Nephron (organoid): ENCODE measurements around the gene PRKACB.

Source experiments
- H3K27ac Mint-ChIP-seq, 3 experiments: 2 replicates each; pipeline ENCODE4 v1.8.0; 2020; ENCODE audit warnings: mixed read lengths in 3 of 3, mild to moderate bottlenecking in 2 of 3, moderate library complexity in 1 of 3
- H3K27me3 Mint-ChIP-seq: 2 replicates; pipeline ENCODE4 v1.8.0; 2021; ENCODE audit warnings: low read depth, mild to moderate bottlenecking, moderate library complexity, mixed read lengths
- H3K36me3 Mint-ChIP-seq: 2 replicates; pipeline ENCODE4 v1.8.0; 2020; ENCODE audit warnings: low read depth, mixed read lengths
- H3K4me1 Mint-ChIP-seq: 2 replicates; pipeline ENCODE4 v1.8.0; 2020; ENCODE audit warnings: mixed read lengths
- H3K4me3 Mint-ChIP-seq, 3 experiments: 2 replicates each; pipeline ENCODE4 v1.8.0; 2020; ENCODE audit warnings: mild to moderate bottlenecking in 3 of 3, mixed read lengths in 3 of 3, moderate library complexity in 2 of 3
- H3K9me3 Mint-ChIP-seq: 2 replicates; pipeline ENCODE4 v1.8.0; 2020; ENCODE audit warnings: mixed read lengths
- CTCF ChIP-seq, 3 experiments: fragments of 200-600 bp; sonication (generic); IDR thresholded peaks; one replicate each; pipeline ENCODE4 v1.5.0; 2021; ENCODE audit warnings: antibody characterized with exemption in 3 of 3; ENCODE audit not compliant: unreplicated experiment in 3 of 3

PRKACB gene

DNA sequence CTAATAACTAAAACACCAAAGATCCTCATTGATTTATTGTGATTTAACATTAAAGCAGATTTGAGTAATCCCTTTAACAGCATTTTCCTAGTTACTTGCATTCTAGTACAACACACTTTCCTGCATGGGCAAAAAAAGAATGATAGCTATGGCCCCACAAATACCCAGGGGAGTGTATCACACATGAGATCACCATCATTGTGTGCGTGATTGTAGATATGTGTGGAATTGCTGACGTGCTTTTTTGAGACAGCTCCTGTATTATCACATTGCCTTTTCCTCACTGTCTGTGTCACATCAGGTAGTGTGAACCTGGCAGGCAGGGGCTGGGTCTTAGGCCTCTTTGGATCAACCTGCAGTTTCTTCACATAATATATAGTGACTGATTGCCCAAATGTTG lies 109.0 kb downstream of the PRKACB start:
- H3K36me3 Mint-ChIP-seq, result peaks cover 3% of the 10 kb centered on the region
- H3K4me3 Mint-ChIP-seq, result no peak overlapping the region
- H3K27ac Mint-ChIP-seq, result no peak overlapping the region
- no peak for TF ChIP-seq CTCF (IDR thresholded peaks at IDR 0.05; ENCODE audit: unreplicated experiment in 3 of 3)
- H3K27me3 Mint-ChIP-seq, result no peaks in the 10 kb centered on the region
- H3K9me3 Mint-ChIP-seq, result peaks cover 8% of the 10 kb centered on the region
- no peaks in the 10 kb centered on the region for H3K4me1 Mint-ChIP-seq

DNA sequence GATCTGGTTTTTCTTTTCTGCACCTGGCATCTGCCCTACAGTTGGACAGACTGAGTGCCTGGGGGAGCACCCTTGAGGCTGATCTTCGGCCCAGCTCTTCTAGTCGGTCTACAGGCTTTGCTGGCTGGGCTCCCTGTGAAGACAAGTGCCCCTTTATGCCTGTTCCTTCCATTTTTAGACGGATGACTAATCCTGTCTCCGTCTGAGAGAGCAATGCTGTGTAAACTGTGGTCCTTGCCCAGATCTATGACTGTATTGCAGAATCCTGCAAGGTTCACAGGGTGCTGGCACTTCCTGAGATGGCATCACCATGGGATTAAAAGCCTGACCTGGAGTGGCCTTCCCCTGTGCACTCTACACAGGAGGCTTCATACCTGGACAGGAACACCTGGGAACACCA lies 109.8 kb downstream of the PRKACB start:
- H3K9me3 Mint-ChIP-seq, result peaks cover 8% of the 10 kb centered on the region
- no peaks in the 10 kb centered on the region for H3K4me1 Mint-ChIP-seq
- H3K27me3 Mint-ChIP-seq, result no peaks in the 10 kb centered on the region
- no peak overlapping the region for H3K27ac Mint-ChIP-seq
- TF ChIP-seq CTCF (IDR thresholded peaks at IDR 0.05; ENCODE audit: unreplicated experiment in 3 of 3), result no peak
- peaks cover 3% of the 10 kb centered on the region for H3K36me3 Mint-ChIP-seq
- no peak overlapping the region for H3K4me3 Mint-ChIP-seq

- H3K4me3 Mint-ChIP-seq, result no peak overlapping the region
- no peak overlapping the region for H3K27ac Mint-ChIP-seq
- no peaks in the 10 kb centered on the region for H3K27me3 Mint-ChIP-seq
- no peaks in the 10 kb centered on the region for H3K4me1 Mint-ChIP-seq
- H3K36me3 Mint-ChIP-seq, result peaks cover 3% of the 10 kb centered on the region
- H3K9me3 Mint-ChIP-seq, result peaks cover 8% of the 10 kb centered on the region
- no peak for TF ChIP-seq CTCF (IDR thresholded peaks at IDR 0.05; ENCODE audit: unreplicated experiment in 3 of 3)
These were observed 110.7 kb downstream of the PRKACB start for GRCh38 chr1:84254703-84255238.

DNA sequence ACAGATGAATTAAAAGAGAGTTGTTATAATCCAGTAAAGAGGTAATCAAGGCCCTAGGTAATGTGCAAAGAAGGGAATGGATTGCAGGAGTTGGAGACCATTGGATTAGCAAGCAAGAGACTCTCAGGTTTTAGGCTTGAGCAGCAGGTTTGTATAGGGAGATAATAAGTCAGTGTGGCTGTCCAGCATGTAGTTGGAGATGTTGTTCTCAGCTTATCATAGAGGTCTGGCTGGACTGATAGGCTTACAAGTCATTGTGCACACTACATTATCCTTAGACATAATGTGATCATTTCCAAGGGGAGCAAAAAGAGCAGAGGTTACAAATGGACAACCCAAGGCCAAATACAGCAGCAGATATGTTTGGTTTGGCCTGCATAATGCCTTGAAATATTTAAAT lies 111.5 kb downstream of the PRKACB start:
- Mint-ChIP-seq H3K4me1 (no peaks in the 10 kb centered on the region), H3K27ac (no peak overlapping the region), H3K36me3 (peaks cover 3% of the 10 kb centered on the region), H3K27me3 (no peaks in the 10 kb centered on the region), H3K9me3 (peaks cover 5% of the 10 kb centered on the region), H3K4me3 (no peak overlapping the region)
- no peak for TF ChIP-seq CTCF (IDR thresholded peaks at IDR 0.05; ENCODE audit: unreplicated experiment in 3 of 3)

DNA sequence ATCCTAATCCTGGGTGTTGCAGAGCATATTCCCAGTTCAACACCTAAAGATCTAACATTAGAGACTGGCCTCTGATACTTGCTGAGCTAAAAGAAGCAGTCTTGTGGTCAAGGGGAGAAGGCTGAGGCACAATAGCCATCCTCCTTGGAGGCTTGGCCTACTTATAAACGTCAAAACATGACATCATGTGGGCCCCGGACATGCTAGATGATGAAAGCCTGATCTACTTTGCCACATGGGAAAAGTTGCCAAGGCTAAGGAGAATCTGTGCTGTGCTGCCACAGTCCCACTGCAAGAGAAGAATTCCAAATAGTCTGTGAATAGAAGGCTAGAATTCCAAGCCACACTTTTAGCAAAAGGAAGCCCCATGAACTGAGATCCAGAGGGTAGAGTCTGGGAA lies 113.5 kb downstream of the PRKACB start:
- no peak overlapping the region for H3K27ac Mint-ChIP-seq
- no peak for TF ChIP-seq CTCF (IDR thresholded peaks at IDR 0.05; ENCODE audit: unreplicated experiment in 3 of 3)
- H3K4me3 Mint-ChIP-seq, result no peak overlapping the region
- no peaks in the 10 kb centered on the region for H3K4me1 Mint-ChIP-seq
- H3K27me3 Mint-ChIP-seq, result no peaks in the 10 kb centered on the region
- no peaks in the 10 kb centered on the region for H3K9me3 Mint-ChIP-seq
- H3K36me3 Mint-ChIP-seq, result no peaks in the 10 kb centered on the region

GRCh38 chr1:84259376-84259775 lies 115.3 kb downstream of the PRKACB start:
- Mint-ChIP-seq H3K9me3 (no peaks in the 10 kb centered on the region), H3K4me3 (no peak overlapping the region), H3K4me1 (no peaks in the 10 kb centered on the region), H3K27ac (no peak overlapping the region), H3K27me3 (no peaks in the 10 kb centered on the region), H3K36me3 (no peaks in the 10 kb centered on the region)
- no peak for TF ChIP-seq CTCF (IDR thresholded peaks at IDR 0.05; ENCODE audit: unreplicated experiment in 3 of 3)
